B cell (primary cell): Measurements from ENCODE around the gene CTNNBL1.

ENCODE experiments used
- EZH2 ChIP-seq: IDR thresholded peaks from 2 replicates; pipeline ENCODE4 v1.6.1; 2012; ENCODE audit warnings: borderline replicate concordance, low read depth, mild to moderate bottlenecking, moderate library complexity, low read length; ENCODE audit not compliant: insufficient read depth, poor library complexity, severe bottlenecking
- TF ChIP-seq, protein P1 (sequence below): fragments of 200-600 bp; IDR thresholded peaks from one replicate; pipeline ENCODE4 v1.8.0; 2022; ENCODE audit warnings: antibody characterized with exemption, mild to moderate bottlenecking

DNA sequence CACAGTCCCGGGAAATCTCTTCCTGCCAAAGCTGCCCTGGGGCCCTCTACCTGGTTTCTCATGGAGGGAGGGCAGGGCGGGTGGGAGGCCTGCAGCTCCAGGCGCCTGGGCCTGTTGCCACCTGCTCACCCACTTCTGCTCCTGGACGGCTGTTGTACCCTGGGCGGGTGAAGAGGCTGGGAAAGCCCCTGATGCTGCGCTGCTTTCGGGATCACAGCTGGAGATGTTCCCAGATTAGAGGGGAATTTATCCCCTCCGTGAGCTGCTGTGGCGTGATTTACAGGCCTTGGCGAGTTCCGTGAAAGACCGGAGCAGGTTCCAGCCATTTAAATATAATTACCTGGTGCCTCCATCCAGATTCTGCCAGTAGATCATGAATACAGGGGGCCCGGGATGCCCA is 196.8 kb downstream of the CTNNBL1 start:
- TF ChIP-seq, protein P1, sequence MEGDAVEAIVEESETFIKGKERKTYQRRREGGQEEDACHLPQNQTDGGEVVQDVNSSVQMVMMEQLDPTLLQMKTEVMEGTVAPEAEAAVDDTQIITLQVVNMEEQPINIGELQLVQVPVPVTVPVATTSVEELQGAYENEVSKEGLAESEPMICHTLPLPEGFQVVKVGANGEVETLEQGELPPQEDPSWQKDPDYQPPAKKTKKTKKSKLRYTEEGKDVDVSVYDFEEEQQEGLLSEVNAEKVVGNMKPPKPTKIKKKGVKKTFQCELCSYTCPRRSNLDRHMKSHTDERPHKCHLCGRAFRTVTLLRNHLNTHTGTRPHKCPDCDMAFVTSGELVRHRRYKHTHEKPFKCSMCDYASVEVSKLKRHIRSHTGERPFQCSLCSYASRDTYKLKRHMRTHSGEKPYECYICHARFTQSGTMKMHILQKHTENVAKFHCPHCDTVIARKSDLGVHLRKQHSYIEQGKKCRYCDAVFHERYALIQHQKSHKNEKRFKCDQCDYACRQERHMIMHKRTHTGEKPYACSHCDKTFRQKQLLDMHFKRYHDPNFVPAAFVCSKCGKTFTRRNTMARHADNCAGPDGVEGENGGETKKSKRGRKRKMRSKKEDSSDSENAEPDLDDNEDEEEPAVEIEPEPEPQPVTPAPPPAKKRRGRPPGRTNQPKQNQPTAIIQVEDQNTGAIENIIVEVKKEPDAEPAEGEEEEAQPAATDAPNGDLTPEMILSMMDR = no peak
- no peak for TF ChIP-seq EZH2
